WERI-Rb-1 (cell line): ENCODE data around the gene RFTN1.

Source experiments
- DNase-seq: peaks from one replicate; pipeline ENCODE4 v3.0.0-alpha.2; 2020
- H3K27ac ChIP-seq: fragments of 250-450 bp; sonication (Bioruptor Pico); 2 replicates; pipeline ENCODE4 v1.5.1; 2020; ENCODE audit warnings: mild to moderate bottlenecking, moderate library complexity
- H3K27me3 ChIP-seq: fragments of 250-450 bp; sonication (Bioruptor Pico); 2 replicates; pipeline ENCODE4 v1.5.1; 2021; ENCODE audit warnings: mild to moderate bottlenecking, low read depth, moderate library complexity; ENCODE audit not compliant: insufficient read depth, severe bottlenecking
- H3K36me3 ChIP-seq: fragments of 250-450 bp; sonication (Bioruptor Pico); 2 replicates; pipeline ENCODE4 v1.5.1; 2020; ENCODE audit warnings: mild to moderate bottlenecking, moderate library complexity
- H3K4me3 ChIP-seq: 2 replicates; pipeline ENCODE4 v1.5.1; 2011; ENCODE audit warnings: low read depth, mild to moderate bottlenecking, control low read depth, low read length
- H3K9me3 ChIP-seq: fragments of 250-450 bp; sonication (Bioruptor Pico); 2 replicates; pipeline ENCODE4 v1.5.1; 2021; ENCODE audit warnings: mild to moderate bottlenecking, moderate library complexity; ENCODE audit not compliant: severe bottlenecking
- CTCF ChIP-seq: IDR thresholded peaks from 2 replicates; pipeline ENCODE4 v1.5.1; 2011; ENCODE audit warnings: low read depth, mild to moderate bottlenecking, control low read depth, inconsistent platforms, low read length

Gene RFTN1

GRCh38 chr3:16545413-16546185, 32.1 kb upstream of the RFTN1 start:
- Histone ChIP-seq H3K9me3 (no peaks in the 10 kb centered on the region), H3K27ac (no peak overlapping the region), H3K4me3 (no peak overlapping the region), H3K27me3 (no peaks in the 10 kb centered on the region), H3K36me3 (no peaks in the 10 kb centered on the region)
- DNase-seq: no peak
- TF ChIP-seq CTCF: no peak

GRCh38 chr3:16543242-16543864, 29.9 kb upstream of the RFTN1 start:
- no peak for DNase-seq
- no peaks in the 10 kb centered on the region for H3K36me3 ChIP-seq
- TF ChIP-seq CTCF: no peak
- H3K27ac ChIP-seq: no peak overlapping the region
- H3K27me3 ChIP-seq: no peaks in the 10 kb centered on the region
- H3K9me3 ChIP-seq: no peaks in the 10 kb centered on the region
- H3K4me3 ChIP-seq: no peak overlapping the region

- H3K9me3 ChIP-seq: no peaks in the 10 kb centered on the region
- TF ChIP-seq CTCF: no peak
- no peak for DNase-seq
- no peak overlapping the region for H3K27ac ChIP-seq
- H3K36me3 ChIP-seq: no peaks in the 10 kb centered on the region
- no peak overlapping the region for H3K4me3 ChIP-seq
- H3K27me3 ChIP-seq: no peaks in the 10 kb centered on the region
These were observed 25.0 kb upstream of the RFTN1 start for GRCh38 chr3:16538507-16538906.

GRCh38 chr3:16536996-16537395, 23.5 kb upstream of the RFTN1 start:
- DNase-seq: no peak
- H3K36me3 ChIP-seq: no peaks in the 10 kb centered on the region
- no peak for TF ChIP-seq CTCF
- no peaks in the 10 kb centered on the region for H3K27me3 ChIP-seq
- H3K9me3 ChIP-seq: no peaks in the 10 kb centered on the region
- H3K27ac ChIP-seq: no peak overlapping the region
- H3K4me3 ChIP-seq: no peak overlapping the region

- no peak overlapping the region for H3K27ac ChIP-seq
- no peak for TF ChIP-seq CTCF
- no peak overlapping the region for H3K4me3 ChIP-seq
- H3K27me3 ChIP-seq: no peaks in the 10 kb centered on the region
- DNase-seq: no peak
- no peaks in the 10 kb centered on the region for H3K36me3 ChIP-seq
- H3K9me3 ChIP-seq: no peaks in the 10 kb centered on the region
These were observed 22.8 kb upstream of the RFTN1 start for GRCh38 chr3:16536344-16536663.
